Mammary epithelial cell (primary cell): Measurements from ENCODE around the gene MCU.

Source experiments
- CTCF ChIP-seq, 2 donors: IDR thresholded peaks in 1 of 2; conservative IDR thresholded peaks in 1 of 2; 2 replicates each; pipeline ENCODE4 v1.5.1; 2011 to 2012; ENCODE audit warnings: inconsistent platforms in 2 of 2, low read length in 2 of 2, mild to moderate bottlenecking in 2 of 2, control low read depth in 1 of 2, low read depth in 1 of 2; ENCODE audit not compliant: insufficient read depth in 1 of 2; ENCODE audit errors: extremely low read depth in 1 of 2
- EZH2 ChIP-seq: IDR thresholded peaks from 2 replicates; pipeline ENCODE4 v1.6.1; 2012; ENCODE audit warnings: low read length, inconsistent platforms, borderline replicate concordance

GRCh38 chr10:72704117-72704516 lies 12.2 kb downstream of the MCU start:
- TF ChIP-seq CTCF (conservative IDR thresholded peaks at IDR 0.05 in 1 of 2, IDR thresholded peaks at IDR 0.05 in 1 of 2; ENCODE audit: extremely low read depth in 1 of 2, insufficient read depth in 1 of 2, low read depth in 1 of 2, low read length in 2 of 2) (no peak), EZH2 (no peak)
